Neural cell (in vitro differentiated cells): ENCODE data around the gene RAB5A.

Source experiments
- CTCF ChIP-seq: fragments of 450-650 bp; IDR thresholded peaks from 2 replicates; pipeline ENCODE4 v1.5.1; 2014; ENCODE audit warnings: antibody characterized with exemption, mild to moderate bottlenecking, moderate library complexity; ENCODE audit not compliant: poor library complexity, severe bottlenecking
- EP300 ChIP-seq: fragments of 450-650 bp; conservative IDR thresholded peaks from 2 replicates; pipeline ENCODE4 v1.6.1; 2014; ENCODE audit warnings: antibody characterized with exemption, mild to moderate bottlenecking, moderate library complexity; ENCODE audit not compliant: poor library complexity, severe bottlenecking
- EZH2 ChIP-seq: fragments of 200-600, 300-800 bp; shearing (Covaris generic), sonication (generic); IDR thresholded peaks from 2 replicates; pipeline ENCODE4 v1.6.1; 2014; ENCODE audit warnings: antibody characterized with exemption, low read length, borderline replicate concordance, mild to moderate bottlenecking; ENCODE audit not compliant: insufficient read depth, poor library complexity, severe bottlenecking
- POLR2AphosphoS5 ChIP-seq: IDR thresholded peaks from 2 replicates; pipeline ENCODE4 v1.6.1; 2012
- RAD21 ChIP-seq: fragments of 450-650 bp; conservative IDR thresholded peaks from 2 replicates; pipeline ENCODE4 v1.6.1; 2014; ENCODE audit warnings: antibody characterized with exemption, mild to moderate bottlenecking, moderate library complexity

GRCh38 chr3:20015525-20015924, 68.6 kb downstream of the RAB5A start:
- TF ChIP-seq CTCF (no peak), EZH2 (no peak), POLR2AphosphoS5 (no peak), EP300 (no peak), RAD21 (no peak)
